Smooth muscle cell (in vitro differentiated cells): ENCODE data around the gene HOXA6. TPM values are rescaled to one million over a fixed set of nuclear protein-coding genes. Genes with fewer than 3 reads are reported as not detected.

ENCODE experiments used
- DNase-seq: peaks from one replicate; lab custom pipeline; 2025; ENCODE audit not compliant: unreplicated experiment; lab: John Stamatoyannopoulos, UW
- H2AFZ ChIP-seq: fragments of 200-600 bp; sonication (generic); 2 replicates; pipeline ENCODE4 v1.6.0; 2016; ENCODE audit warnings: antibody characterized with exemption, low read depth, mild to moderate bottlenecking
- H3F3A ChIP-seq: fragments of 200-600 bp; sonication (generic); 2 replicates; pipeline ENCODE4 v1.6.0; 2017; ENCODE audit warnings: antibody characterized with exemption, low read depth
- H3K27ac ChIP-seq: fragments of 200-600 bp; sonication (generic); 2 replicates; pipeline ENCODE4 v1.5.1; 2016; ENCODE audit warnings: low read depth, mild to moderate bottlenecking
- H3K27me3 ChIP-seq: fragments of 200-600 bp; sonication (generic); 2 replicates; pipeline ENCODE4 v1.6.1; 2016; ENCODE audit warnings: low read depth, mild to moderate bottlenecking
- H3K36me3 ChIP-seq: fragments of 200-600 bp; sonication (generic); 2 replicates; pipeline ENCODE4 v1.5.1; 2016; ENCODE audit warnings: low read depth
- H3K4me1 ChIP-seq: fragments of 200-600 bp; sonication (generic); 2 replicates; pipeline ENCODE4 v1.5.1; 2016; ENCODE audit warnings: low read depth
- H3K4me2 ChIP-seq: fragments of 200-600 bp; sonication (generic); 2 replicates; pipeline ENCODE4 v1.6.0; 2016; ENCODE audit warnings: mild to moderate bottlenecking
- H3K4me3 ChIP-seq: fragments of 200-600 bp; sonication (generic); 2 replicates; pipeline ENCODE4 v1.5.1; 2016; ENCODE audit warnings: mild to moderate bottlenecking
- H3K79me2 ChIP-seq: fragments of 200-600 bp; sonication (generic); 2 replicates; pipeline ENCODE4 v1.6.0; 2016; ENCODE audit warnings: low read depth, mild to moderate bottlenecking
- H3K9ac ChIP-seq: fragments of 200-600 bp; sonication (generic); 2 replicates; pipeline ENCODE4 v1.6.0; 2016; ENCODE audit warnings: low read depth
- H3K9me3 ChIP-seq: fragments of 200-600 bp; sonication (generic); replicated peaks from 2 replicates; pipeline ENCODE4 v1.5.1; 2016; ENCODE audit warnings: low read depth
- H4K20me1 ChIP-seq: fragments of 200-600 bp; sonication (generic); 2 replicates; pipeline ENCODE4 v1.6.0; 2016; ENCODE audit warnings: low read depth
- CTCF ChIP-seq: fragments of 200-600 bp; sonication (generic); IDR thresholded peaks from 2 replicates; pipeline ENCODE4 v1.5.1; 2017; ENCODE audit warnings: borderline replicate concordance, mild to moderate bottlenecking, antibody characterized with exemption; ENCODE audit not compliant: insufficient read depth, poor library complexity, severe bottlenecking
- WGBS: methylation state at CpG from one replicate; pipeline ENCODE4 v1.1.7; 2016; ENCODE audit warnings: low lambda C conversion rate; 5-methylcytosine and 5-hydroxymethylcytosine counted together
- polyA plus RNA-seq: library from polyadenylated mRNA; unstranded; fragments of >200 nt; fragmentation: Nextera tagmentation; extraction: Ambion mirVana; gene quantifications from 2 replicates; pipeline ENCODE4 v1.2.1, GENCODE V29; 2016
- total RNA-seq: library from RNA; depleted of rRNA; stranded (reverse); fragments of >200 nt; gene quantifications from 2 replicates; pipeline ENCODE4 v1.2.3, GENCODE V29; 2014

The HOXA6 gene
- total and polyA plus RNA-seq, 2 experiments from 2014 or later = 0.56 to 0.58 TPM

GRCh38 chr7:27189295-27189996, 41.9 kb upstream of the HOXA6 start:
- H3K36me3 ChIP-seq = no peaks in the 10 kb centered on the region
- no peaks in the 10 kb centered on the region for H3K27me3 ChIP-seq
- H3K9ac ChIP-seq = peak overlapping the region; percentile 63
- peak overlapping the region; percentile 69 for H3K27ac ChIP-seq
- H3K79me2 ChIP-seq = peaks cover 100% of the 10 kb centered on the region
- peak overlapping the region; percentile 89 for H3K4me2 ChIP-seq
- peak overlapping the region; percentile 81 for H2AFZ ChIP-seq
- no peaks in the 10 kb centered on the region for H4K20me1 ChIP-seq
- H3K4me3 ChIP-seq = peak overlapping the region; percentile 60
- H3K4me1 ChIP-seq = peaks cover 5% of the 10 kb centered on the region
- no peak for DNase-seq
- no peaks in the 10 kb centered on the region for H3K9me3 ChIP-seq
- H3F3A ChIP-seq = peaks cover 9% of the 10 kb centered on the region
- WGBS = 8% methylated on average over 21 of the region's 22 CpGs
- TF ChIP-seq CTCF = no peak

- Histone ChIP-seq H3K79me2 (peaks cover 100% of the 10 kb centered on the region), H3F3A (peaks cover 9% of the 10 kb centered on the region), H3K9ac (peak overlapping the region; percentile 63), H3K36me3 (no peaks in the 10 kb centered on the region), H4K20me1 (no peaks in the 10 kb centered on the region), H3K4me1 (peaks cover 5% of the 10 kb centered on the region), H3K27me3 (no peaks in the 10 kb centered on the region), H3K4me3 (peak overlapping the region; percentile 60), H3K4me2 (peak overlapping the region; percentile 89), H3K27ac (peak overlapping the region; percentile 69), H2AFZ (peak overlapping the region; percentile 81), H3K9me3 (no peaks in the 10 kb centered on the region)
- no peak for DNase-seq
- TF ChIP-seq CTCF = no peak
- WGBS = 2% methylated on average over 49 of the region's 49 CpGs
These were observed 41.1 kb upstream of the HOXA6 start for GRCh38 chr7:27188386-27189294.

DNA sequence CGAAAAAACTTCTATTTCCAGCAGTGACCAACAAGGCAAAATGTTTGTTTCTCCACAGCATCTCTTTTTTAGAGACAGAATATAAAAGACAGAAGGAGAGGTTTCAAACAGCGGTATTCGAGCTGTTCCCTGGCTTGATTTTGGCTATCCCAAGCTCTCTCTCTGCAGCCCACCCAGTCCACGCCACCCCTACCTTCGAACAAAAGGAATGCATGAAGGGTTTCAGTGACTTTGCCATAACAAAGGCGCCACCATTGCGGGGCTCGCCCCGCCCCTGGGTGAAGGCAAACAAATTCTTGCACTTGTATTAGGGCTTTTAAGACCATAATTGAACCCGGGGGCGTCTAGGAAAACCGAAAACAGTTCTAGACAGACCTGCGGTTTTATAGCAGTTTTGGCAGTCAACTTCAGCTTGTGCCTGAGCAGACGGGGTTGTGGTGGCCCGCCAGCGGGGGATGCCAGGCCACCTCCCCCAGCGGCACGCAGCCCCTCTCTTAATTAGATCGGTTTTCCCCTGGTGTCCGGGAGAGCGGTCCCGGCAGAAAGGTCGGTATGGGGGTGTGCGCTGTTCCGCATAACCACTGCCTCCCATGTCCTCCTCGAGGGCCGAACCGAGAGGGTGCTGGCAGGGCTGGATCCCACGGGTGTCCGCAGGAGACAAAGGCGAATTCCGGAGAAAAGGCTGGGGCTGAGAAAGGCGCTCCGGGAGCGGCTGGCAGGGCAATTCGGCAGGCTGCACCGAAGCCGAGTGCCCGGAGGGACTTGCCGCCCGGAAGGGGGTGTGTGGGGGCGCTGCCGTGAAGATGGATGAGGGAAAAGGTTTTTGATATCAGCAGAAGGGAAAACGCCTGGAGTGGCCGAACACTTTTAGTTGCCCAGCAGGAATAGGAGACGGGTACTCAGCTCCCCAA, 40.2 kb upstream of the HOXA6 start:
- no peaks in the 10 kb centered on the region for H3K9me3 ChIP-seq
- H3F3A ChIP-seq = peaks cover 9% of the 10 kb centered on the region
- H3K4me1 ChIP-seq = peaks cover 9% of the 10 kb centered on the region
- H3K27ac ChIP-seq = peak overlapping the region; percentile 69
- no peak for DNase-seq
- no peak for TF ChIP-seq CTCF
- H4K20me1 ChIP-seq = peaks cover 6% of the 10 kb centered on the region
- no peaks in the 10 kb centered on the region for H3K27me3 ChIP-seq
- H3K9ac ChIP-seq = peak overlapping the region; percentile 63
- peak overlapping the region; percentile 89 for H3K4me2 ChIP-seq
- 3% methylated on average over 46 of the region's 46 CpGs for WGBS
- no peaks in the 10 kb centered on the region for H3K36me3 ChIP-seq
- peak overlapping the region; percentile 60 for H3K4me3 ChIP-seq
- H2AFZ ChIP-seq = peak overlapping the region; percentile 81
- H3K79me2 ChIP-seq = peaks cover 100% of the 10 kb centered on the region
